ENCODE data around the gene IL31RA. TPM values are rescaled to one million over a fixed set of nuclear protein-coding genes. Genes with fewer than 3 reads are reported as not detected.

The IL31RA gene
- total RNA-seq, 1 donor = 1.8 TPM

GRCh38 chr5:55873234-55873633 lies 22.1 kb downstream of the IL31RA start:
- Histone ChIP-seq H3K4me1 (ENCODE audit: insufficient read depth, low read length) (no peaks in the 10 kb centered on the region), H3K4me3 (ENCODE audit: low read length) (no peak overlapping the region), H3K27me3 (ENCODE audit: insufficient read depth, low read length) (no peaks in the 10 kb centered on the region), H3K9me3 (ENCODE audit: low read depth, low read length) (no peaks in the 10 kb centered on the region)

- Histone ChIP-seq H3K27me3 (ENCODE audit: insufficient read depth, low read length) (no peaks in the 10 kb centered on the region), H3K4me1 (ENCODE audit: insufficient read depth, low read length) (no peaks in the 10 kb centered on the region), H3K9me3 (ENCODE audit: low read depth, low read length) (no peaks in the 10 kb centered on the region), H3K4me3 (ENCODE audit: low read length) (no peak overlapping the region)
Measured at GRCh38 chr5:55877655-55878054, 26.5 kb downstream of the IL31RA start.

GRCh38 chr5:55880453-55880852 lies 29.3 kb downstream of the IL31RA start:
- Histone ChIP-seq H3K27me3 (ENCODE audit: insufficient read depth, low read length) (no peaks in the 10 kb centered on the region), H3K9me3 (ENCODE audit: low read depth, low read length) (no peaks in the 10 kb centered on the region), H3K4me1 (ENCODE audit: insufficient read depth, low read length) (no peaks in the 10 kb centered on the region), H3K4me3 (ENCODE audit: low read length) (no peak overlapping the region)

GRCh38 chr5:55885359-55885758 lies 34.2 kb downstream of the IL31RA start:
- no peak overlapping the region for H3K4me3 ChIP-seq (ENCODE audit: low read length)
- H3K9me3 ChIP-seq (ENCODE audit: low read depth, low read length) = no peaks in the 10 kb centered on the region
- no peaks in the 10 kb centered on the region for H3K4me1 ChIP-seq (ENCODE audit: insufficient read depth, low read length)
- no peaks in the 10 kb centered on the region for H3K27me3 ChIP-seq (ENCODE audit: insufficient read depth, low read length)

- H3K27me3 ChIP-seq (ENCODE audit: insufficient read depth, low read length) = no peaks in the 10 kb centered on the region
- H3K4me1 ChIP-seq (ENCODE audit: insufficient read depth, low read length) = no peaks in the 10 kb centered on the region
- H3K4me3 ChIP-seq (ENCODE audit: low read length) = no peak overlapping the region
- no peaks in the 10 kb centered on the region for H3K9me3 ChIP-seq (ENCODE audit: low read depth, low read length)
Measured at GRCh38 chr5:55888205-55888604, 37.0 kb downstream of the IL31RA start.

- no peak overlapping the region for H3K4me3 ChIP-seq (ENCODE audit: low read length)
- H3K9me3 ChIP-seq (ENCODE audit: low read depth, low read length) = no peaks in the 10 kb centered on the region
- H3K4me1 ChIP-seq (ENCODE audit: insufficient read depth, low read length) = no peaks in the 10 kb centered on the region
- H3K27me3 ChIP-seq (ENCODE audit: insufficient read depth, low read length) = no peaks in the 10 kb centered on the region
Measured at GRCh38 chr5:55892479-55892878, 41.3 kb downstream of the IL31RA start.

- no peak overlapping the region for H3K4me3 ChIP-seq (ENCODE audit: low read length)
- no peaks in the 10 kb centered on the region for H3K4me1 ChIP-seq (ENCODE audit: insufficient read depth, low read length)
- H3K27me3 ChIP-seq (ENCODE audit: insufficient read depth, low read length) = no peaks in the 10 kb centered on the region
- H3K9me3 ChIP-seq (ENCODE audit: low read depth, low read length) = no peaks in the 10 kb centered on the region
Measured at GRCh38 chr5:55894135-55894534, 43.0 kb downstream of the IL31RA start.

- Histone ChIP-seq H3K9me3 (ENCODE audit: low read depth, low read length) (no peaks in the 10 kb centered on the region), H3K4me1 (ENCODE audit: insufficient read depth, low read length) (no peaks in the 10 kb centered on the region), H3K4me3 (ENCODE audit: low read length) (no peak overlapping the region), H3K27me3 (ENCODE audit: insufficient read depth, low read length) (no peaks in the 10 kb centered on the region)
Measured at GRCh38 chr5:55895346-55895745, 44.2 kb downstream of the IL31RA start.

- Histone ChIP-seq H3K27me3 (ENCODE audit: insufficient read depth, low read length) (no peaks in the 10 kb centered on the region), H3K9me3 (ENCODE audit: low read depth, low read length) (no peaks in the 10 kb centered on the region), H3K4me3 (ENCODE audit: low read length) (no peak overlapping the region), H3K4me1 (ENCODE audit: insufficient read depth, low read length) (no peaks in the 10 kb centered on the region)
Measured at GRCh38 chr5:55896238-55896637, 45.1 kb downstream of the IL31RA start.

- Histone ChIP-seq H3K4me3 (ENCODE audit: low read length) (no peak overlapping the region), H3K4me1 (ENCODE audit: insufficient read depth, low read length) (no peaks in the 10 kb centered on the region), H3K27me3 (ENCODE audit: insufficient read depth, low read length) (no peaks in the 10 kb centered on the region), H3K9me3 (ENCODE audit: low read depth, low read length) (no peaks in the 10 kb centered on the region)
Measured at GRCh38 chr5:55896663-55897062, 45.5 kb downstream of the IL31RA start.

- Histone ChIP-seq H3K4me3 (ENCODE audit: low read length) (no peak overlapping the region), H3K4me1 (ENCODE audit: insufficient read depth, low read length) (no peaks in the 10 kb centered on the region), H3K9me3 (ENCODE audit: low read depth, low read length) (no peaks in the 10 kb centered on the region), H3K27me3 (ENCODE audit: insufficient read depth, low read length) (no peaks in the 10 kb centered on the region)
Measured at GRCh38 chr5:55897206-55897894, 46.2 kb downstream of the IL31RA start.

GRCh38 chr5:55897905-55898304 lies 46.7 kb downstream of the IL31RA start:
- Histone ChIP-seq H3K4me1 (ENCODE audit: insufficient read depth, low read length) (peaks cover 3% of the 10 kb centered on the region), H3K27me3 (ENCODE audit: insufficient read depth, low read length) (no peaks in the 10 kb centered on the region), H3K9me3 (ENCODE audit: low read depth, low read length) (no peaks in the 10 kb centered on the region), H3K4me3 (ENCODE audit: low read length) (no peak overlapping the region)

- Histone ChIP-seq H3K9me3 (ENCODE audit: low read depth, low read length) (no peaks in the 10 kb centered on the region), H3K4me3 (ENCODE audit: low read length) (no peak overlapping the region), H3K4me1 (ENCODE audit: insufficient read depth, low read length) (peaks cover 17% of the 10 kb centered on the region), H3K27me3 (ENCODE audit: insufficient read depth, low read length) (no peaks in the 10 kb centered on the region)
Measured at GRCh38 chr5:55899344-55899743, 48.2 kb downstream of the IL31RA start.

- no peaks in the 10 kb centered on the region for H3K9me3 ChIP-seq (ENCODE audit: low read depth, low read length)
- peaks cover 22% of the 10 kb centered on the region for H3K4me1 ChIP-seq (ENCODE audit: insufficient read depth, low read length)
- no peak overlapping the region for H3K4me3 ChIP-seq (ENCODE audit: low read length)
- no peaks in the 10 kb centered on the region for H3K27me3 ChIP-seq (ENCODE audit: insufficient read depth, low read length)
Measured at GRCh38 chr5:55900068-55900467, 48.9 kb downstream of the IL31RA start.

- Histone ChIP-seq H3K4me1 (ENCODE audit: insufficient read depth, low read length) (peaks cover 22% of the 10 kb centered on the region), H3K27me3 (ENCODE audit: insufficient read depth, low read length) (no peaks in the 10 kb centered on the region), H3K9me3 (ENCODE audit: low read depth, low read length) (no peaks in the 10 kb centered on the region), H3K4me3 (ENCODE audit: low read length) (no peak overlapping the region)
Measured at GRCh38 chr5:55900776-55901175, 49.6 kb downstream of the IL31RA start.

- H3K4me1 ChIP-seq (ENCODE audit: insufficient read depth, low read length) = peaks cover 22% of the 10 kb centered on the region
- no peak overlapping the region for H3K4me3 ChIP-seq (ENCODE audit: low read length)
- no peaks in the 10 kb centered on the region for H3K27me3 ChIP-seq (ENCODE audit: insufficient read depth, low read length)
- H3K9me3 ChIP-seq (ENCODE audit: low read depth, low read length) = no peaks in the 10 kb centered on the region
Measured at GRCh38 chr5:55902696-55903095, 51.5 kb downstream of the IL31RA start.
